Measurements from ENCODE around the gene PDLIM5.

PDLIM5 gene

GRCh38 chr4:94462572-94462971 is 10.8 kb downstream of the PDLIM5 start:
- TF ChIP-seq, protein P1, sequence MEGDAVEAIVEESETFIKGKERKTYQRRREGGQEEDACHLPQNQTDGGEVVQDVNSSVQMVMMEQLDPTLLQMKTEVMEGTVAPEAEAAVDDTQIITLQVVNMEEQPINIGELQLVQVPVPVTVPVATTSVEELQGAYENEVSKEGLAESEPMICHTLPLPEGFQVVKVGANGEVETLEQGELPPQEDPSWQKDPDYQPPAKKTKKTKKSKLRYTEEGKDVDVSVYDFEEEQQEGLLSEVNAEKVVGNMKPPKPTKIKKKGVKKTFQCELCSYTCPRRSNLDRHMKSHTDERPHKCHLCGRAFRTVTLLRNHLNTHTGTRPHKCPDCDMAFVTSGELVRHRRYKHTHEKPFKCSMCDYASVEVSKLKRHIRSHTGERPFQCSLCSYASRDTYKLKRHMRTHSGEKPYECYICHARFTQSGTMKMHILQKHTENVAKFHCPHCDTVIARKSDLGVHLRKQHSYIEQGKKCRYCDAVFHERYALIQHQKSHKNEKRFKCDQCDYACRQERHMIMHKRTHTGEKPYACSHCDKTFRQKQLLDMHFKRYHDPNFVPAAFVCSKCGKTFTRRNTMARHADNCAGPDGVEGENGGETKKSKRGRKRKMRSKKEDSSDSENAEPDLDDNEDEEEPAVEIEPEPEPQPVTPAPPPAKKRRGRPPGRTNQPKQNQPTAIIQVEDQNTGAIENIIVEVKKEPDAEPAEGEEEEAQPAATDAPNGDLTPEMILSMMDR (conservative IDR thresholded peaks at IDR 0.05; ENCODE audit: low read depth) = no peak
- CTCF ChIA-PET = no interaction called here
- POLR2A ChIA-PET (ENCODE audit: low non-redundant PET) = no interaction called here
- DNase-seq (ENCODE audit: low spot score) = no peak
- H3K27ac ChIP-seq = no peak overlapping the region

- H3K27ac ChIP-seq = no peak overlapping the region
- ChIA-PET POLR2A (ENCODE audit: low non-redundant PET) (no interaction called here), CTCF (no interaction called here)
- no peak for DNase-seq (ENCODE audit: low spot score)
- TF ChIP-seq, protein P1 (conservative IDR thresholded peaks at IDR 0.05; ENCODE audit: low read depth) = no peak
Observed at GRCh38 chr4:94463771-94464170, 12.0 kb downstream of the PDLIM5 start.

DNA sequence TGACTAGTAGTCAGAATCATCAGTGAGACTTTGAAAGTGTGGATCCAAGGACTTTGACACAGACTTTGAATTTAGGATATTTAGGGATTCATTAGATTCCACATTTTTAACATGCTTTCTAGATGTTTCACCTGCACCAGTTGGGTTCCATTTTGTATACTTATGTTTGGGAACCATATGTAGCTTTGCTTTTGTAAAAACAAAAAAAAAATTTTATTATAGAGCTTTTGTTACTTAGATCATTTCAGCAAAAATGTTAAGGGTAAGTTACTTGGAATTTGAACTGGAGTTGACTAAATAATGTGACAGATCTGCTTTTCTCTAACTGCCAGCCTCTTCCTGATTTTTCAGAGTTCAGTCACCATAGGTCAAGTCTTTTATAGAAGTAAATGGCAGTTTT is 14.6 kb downstream of the PDLIM5 start:
- no peak overlapping the region for H3K27ac ChIP-seq
- TF ChIP-seq, protein P1 (conservative IDR thresholded peaks at IDR 0.05; ENCODE audit: low read depth) = no peak
- CTCF ChIA-PET = interaction anchor here (0.7 kb wide), 1 partner anchor 21 kb away, joined by 3 read pairs; no protein-coding TSS in a partner anchor
- POLR2A ChIA-PET (ENCODE audit: low non-redundant PET) = no interaction called here
- no peak for DNase-seq (ENCODE audit: low spot score)

DNA sequence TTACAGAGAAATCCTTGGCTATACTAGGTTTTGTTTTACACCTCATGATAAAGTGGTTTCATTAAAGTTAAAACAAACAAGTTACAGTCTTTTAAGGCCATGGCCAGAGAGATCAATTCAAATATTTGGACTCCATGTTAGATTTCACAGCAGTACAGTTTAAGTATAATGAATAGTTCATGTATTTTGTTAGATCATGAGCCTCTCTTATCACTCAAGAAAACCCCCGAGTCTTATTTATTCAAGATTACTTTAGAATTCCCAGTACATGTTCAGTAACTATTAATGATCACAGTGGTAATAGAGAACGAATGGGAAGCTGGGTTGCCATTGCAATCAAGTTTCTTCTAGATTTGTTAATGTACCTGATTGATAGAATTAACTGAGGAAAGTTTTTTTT is 15.2 kb downstream of the PDLIM5 start:
- POLR2A ChIA-PET (ENCODE audit: low non-redundant PET) = no interaction called here
- no peak for DNase-seq (ENCODE audit: low spot score)
- CTCF ChIA-PET = interaction anchor here (0.8 kb wide), 1 partner anchor 53 kb away, joined by 3 read pairs; no protein-coding TSS in a partner anchor

DNA sequence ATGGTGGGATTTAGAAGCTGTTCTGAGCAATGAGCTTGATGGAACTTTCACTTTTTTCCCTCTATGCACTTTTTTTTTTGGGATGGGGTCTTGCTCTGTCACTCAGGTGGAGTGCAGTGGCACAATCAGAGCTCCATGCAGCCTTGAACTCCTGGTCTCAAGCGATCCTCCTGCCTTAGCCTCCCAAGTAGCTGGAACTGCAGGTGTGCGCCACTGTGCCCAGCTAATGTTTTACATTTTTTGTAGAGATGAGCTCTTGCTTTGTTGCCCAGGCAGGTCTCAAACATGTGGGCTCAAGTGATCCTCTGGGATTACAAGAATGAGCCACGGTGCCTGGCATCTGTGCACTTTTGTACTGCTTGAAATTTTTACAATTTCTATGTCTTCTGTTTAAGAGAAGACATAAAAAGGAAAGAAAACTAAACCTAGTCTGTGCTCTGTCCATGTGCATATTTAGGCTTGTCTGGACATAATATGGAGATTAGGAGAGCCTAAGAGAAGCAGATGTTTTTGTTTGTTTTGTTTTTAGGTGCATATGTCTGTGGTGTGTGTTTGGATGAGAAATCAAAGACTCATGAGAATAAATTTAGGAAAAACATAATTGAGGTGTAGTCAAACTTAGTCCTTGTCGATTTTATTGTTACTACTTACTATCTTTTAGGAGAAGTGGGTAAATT is 16.5 kb downstream of the PDLIM5 start:
- CTCF ChIA-PET = interaction anchor here (0.6 to 1.3 kb wide), 2 partner anchors 11 to 68 kb away, joined by 3 read pairs; no protein-coding TSS in a partner anchor
- DNase-seq (ENCODE audit: low spot score) = no peak
- TF ChIP-seq, protein P1 (conservative IDR thresholded peaks at IDR 0.05; ENCODE audit: low read depth) = no peak
- H3K27ac ChIP-seq = peak overlapping the region; percentile 71
- POLR2A ChIA-PET (ENCODE audit: low non-redundant PET) = no interaction called here

More for the DNA sequence above, 15.2 kb downstream of the PDLIM5 start:
- H3K27ac ChIP-seq = no peak overlapping the region
- TF ChIP-seq, protein P1 (conservative IDR thresholded peaks at IDR 0.05; ENCODE audit: low read depth) = no peak

- ChIA-PET POLR2A (ENCODE audit: low non-redundant PET) (no interaction called here), CTCF (no interaction called here)
- H3K27ac ChIP-seq = no peak overlapping the region
- TF ChIP-seq, protein P1 (conservative IDR thresholded peaks at IDR 0.05; ENCODE audit: low read depth) = no peak
- DNase-seq (ENCODE audit: low spot score) = no peak
Observed at GRCh38 chr4:94469221-94469784, 17.6 kb downstream of the PDLIM5 start.
